HEK293 (cell line): ENCODE data around the gene ZNF302.
"Not testable (repeated sequence)": the region's sequence is repeated elsewhere in the genome, so short reads cannot be mapped to it uniquely, and the experiment has no call there.

ENCODE experiments used
- CTCF ChIA-PET: fragments of 350-600 bp; formaldehyde crosslinking; extraction: SDS; loops from one replicate; lab custom pipeline; 2021; ENCODE audit warnings: antibody characterized with exemption; lab: Yijun Ruan, JAX
- POLR2A ChIA-PET: fragments of 300-600 bp; formaldehyde crosslinking; extraction: SDS; loops from one replicate; lab custom pipeline; 2020; ENCODE audit warnings: antibody characterized with exemption, inconsistent platforms; lab: Yijun Ruan, JAX
- H3K27ac ChIP-seq: fragments of 200-500 bp; sonication (Bioruptor generic); 2 replicates; pipeline ENCODE4 v1.5.1; 2014; ENCODE audit warnings: low read depth, low read length, control low read depth, inconsistent platforms; ENCODE audit errors: extremely low read depth
- H3K36me3 ChIP-seq, 2 experiments: fragments of 200-500 bp in 1 of 2; sonication (Bioruptor generic) in 1 of 2; 1 replicate in 1 of 2; 2 replicates in 1 of 2; pipeline ENCODE4 v1.5.1; 2014 to 2017; ENCODE audit warnings: inconsistent platforms in 2 of 2, low read length in 2 of 2; ENCODE audit not compliant: control insufficient read depth in 2 of 2, insufficient read depth in 1 of 2
- H3K4me1 ChIP-seq: fragments of 200-500 bp; sonication (Bioruptor generic); 2 replicates; pipeline ENCODE4 v1.5.1; 2014; ENCODE audit warnings: mild to moderate bottlenecking, low read length, inconsistent platforms; ENCODE audit not compliant: control insufficient read depth, insufficient read depth
- H3K4me3 ChIP-seq: 2 replicates; pipeline ENCODE4 v1.5.1; 2011; ENCODE audit warnings: low read depth, mild to moderate bottlenecking, control low read depth, low read length, moderate library complexity
- H3K9me3 ChIP-seq: fragments of 200-500 bp; sonication (Bioruptor generic); 2 replicates; pipeline ENCODE4 v1.5.1; 2014; ENCODE audit warnings: low read depth, low read length, inconsistent platforms; ENCODE audit not compliant: control insufficient read depth, insufficient read depth
- HOXA7 ChIP-seq: sonication (generic); formaldehyde crosslinking; IDR thresholded peaks from 2 replicates; pipeline ENCODE4 v1.8.1; 2022; ENCODE audit warnings: missing genetic modification reagents, borderline replicate concordance
- SETDB1 ChIP-seq: IDR thresholded peaks from one replicate; pipeline ENCODE4 v1.6.1; 2017; ENCODE audit warnings: mild to moderate bottlenecking, low read length, moderate library complexity, mixed read lengths; ENCODE audit not compliant: insufficient read length
- ZFP69B ChIP-seq: fragments of 450-650 bp; formaldehyde crosslinking; IDR thresholded peaks from 2 replicates; pipeline ENCODE4 v1.5.1; 2016; ENCODE audit warnings: missing biosample characterization, missing genetic modification characterization
- ZNF140 ChIP-seq: fragments of 450-650 bp; formaldehyde crosslinking; IDR thresholded peaks from 2 replicates; pipeline ENCODE4 v1.5.1; 2016; ENCODE audit warnings: missing biosample characterization, missing genetic modification characterization
- ZNF335 ChIP-seq: fragments of 450-650 bp; formaldehyde crosslinking; conservative IDR thresholded peaks from 2 replicates; pipeline ENCODE4 v1.5.1; 2016; ENCODE audit warnings: missing biosample characterization, missing genetic modification characterization
- ZNF37A ChIP-seq: fragments of 450-650 bp; IDR thresholded peaks from 2 replicates; pipeline ENCODE4 v1.5.1; 2018; ENCODE audit warnings: missing biosample characterization, missing genetic modification characterization
- ZNF423 ChIP-seq: fragments of 450-650 bp; formaldehyde crosslinking; IDR thresholded peaks from 2 replicates; pipeline ENCODE4 v1.5.1; 2016; ENCODE audit warnings: missing biosample characterization, missing genetic modification characterization
- ZNF48 ChIP-seq: fragments of 450-650 bp; formaldehyde crosslinking; IDR thresholded peaks from 2 replicates; pipeline ENCODE4 v1.5.1; 2016; ENCODE audit warnings: missing biosample characterization, missing genetic modification characterization
- TF ChIP-seq, protein P1 (sequence below): fragments of 450-650 bp; formaldehyde crosslinking; IDR thresholded peaks from 2 replicates; pipeline ENCODE4 v1.5.1; 2017; ENCODE audit warnings: missing biosample characterization, missing genetic modification characterization
- TF ChIP-seq, protein P2 (sequence below): fragments of 450-650 bp; formaldehyde crosslinking; IDR thresholded peaks from 2 replicates; pipeline ENCODE4 v1.5.1; 2016; ENCODE audit warnings: missing biosample characterization, missing genetic modification characterization, low read depth
- TF ChIP-seq, protein P3 (sequence below): fragments of 450-650 bp; formaldehyde crosslinking; IDR thresholded peaks from 2 replicates; pipeline ENCODE4 v1.5.1; 2017; ENCODE audit warnings: missing biosample characterization, missing genetic modification characterization
- TF ChIP-seq, protein P4 (sequence below): fragments of 450-650 bp; formaldehyde crosslinking; IDR thresholded peaks from 2 replicates; pipeline ENCODE4; 2016; ENCODE audit warnings: missing biosample characterization, missing genetic modification characterization
- TF ChIP-seq, protein P5 (sequence below): fragments of 450-650 bp; formaldehyde crosslinking; IDR thresholded peaks from 2 replicates; pipeline ENCODE4 v1.5.1; 2016; ENCODE audit warnings: missing biosample characterization, missing genetic modification characterization, borderline replicate concordance

The ZNF302 gene

DNA sequence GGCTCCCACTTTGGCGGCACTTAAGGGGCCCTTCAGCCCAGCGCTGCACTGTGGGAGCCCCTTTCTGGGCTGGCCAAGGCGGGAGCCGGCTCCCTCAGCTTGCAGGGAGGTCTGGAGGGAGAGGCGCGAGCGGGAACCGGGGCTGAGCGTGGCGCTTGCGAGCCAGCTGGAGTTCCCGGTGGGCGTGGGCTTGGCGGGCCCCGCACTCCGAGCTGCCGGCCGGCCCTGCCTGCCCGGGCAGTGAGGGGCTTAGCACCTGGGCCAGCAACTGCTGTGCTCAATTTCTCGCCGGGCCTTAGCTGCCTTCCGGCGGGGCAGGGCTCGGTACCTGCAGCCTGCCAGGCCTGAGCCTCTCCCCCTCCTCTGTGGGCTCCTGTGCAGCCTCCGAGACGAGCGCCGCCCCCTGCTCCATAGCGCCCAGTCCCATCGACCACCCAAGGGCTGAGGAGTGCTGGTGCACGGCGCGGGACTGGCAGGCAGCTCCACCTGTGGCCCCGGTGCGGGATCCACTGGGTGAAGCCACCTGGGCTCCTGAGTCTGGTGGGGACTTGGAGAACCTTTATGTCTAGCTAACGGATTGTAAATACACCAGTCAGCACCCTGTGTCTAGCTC is 9.3 kb upstream of the ZNF302 start:
- CTCF ChIA-PET, result interaction anchor here (0.8 to 1.2 kb wide), 2 partner anchors 16 to 28 kb away, joined by 4 to 6 read pairs; no protein-coding TSS in a partner anchor
- peak; percentile 25; the same call in 1 of the 2 replicates for TF ChIP-seq ZFP69B (tag by site-specific recombination)
- H3K27ac ChIP-seq, H3K4me3 ChIP-seq, POLR2A ChIA-PET, H3K4me1 ChIP-seq, H3K36me3 ChIP-seq, H3K9me3 ChIP-seq: not testable (repeated sequence)

DNA sequence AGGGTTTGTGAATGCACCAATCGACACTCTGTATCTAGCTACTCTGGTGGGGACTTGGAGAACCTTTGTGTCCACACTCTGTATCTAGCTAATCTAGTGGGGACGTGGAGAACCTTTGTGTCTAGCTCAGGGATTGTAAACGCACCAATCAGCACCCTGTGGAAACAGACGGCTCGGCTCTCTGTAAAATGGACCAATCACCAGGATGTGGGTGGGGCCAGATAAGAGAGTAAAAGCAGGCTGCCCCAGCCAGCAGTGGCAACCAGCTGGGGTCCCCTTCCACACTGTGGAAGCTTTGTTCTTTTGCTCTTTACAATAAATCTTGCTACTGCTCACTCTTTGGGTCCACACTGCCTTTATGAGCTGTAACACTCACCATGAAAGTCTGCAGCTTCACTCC is 8.8 kb upstream of the ZNF302 start:
- H3K9me3 ChIP-seq, H3K4me3 ChIP-seq, H3K36me3 ChIP-seq, H3K4me1 ChIP-seq, POLR2A ChIA-PET, H3K27ac ChIP-seq: not testable (repeated sequence)
- CTCF ChIA-PET, result interaction anchor here (0.8 to 1.2 kb wide), 2 partner anchors 16 to 28 kb away, joined by 4 to 6 read pairs; no protein-coding TSS in a partner anchor

DNA sequence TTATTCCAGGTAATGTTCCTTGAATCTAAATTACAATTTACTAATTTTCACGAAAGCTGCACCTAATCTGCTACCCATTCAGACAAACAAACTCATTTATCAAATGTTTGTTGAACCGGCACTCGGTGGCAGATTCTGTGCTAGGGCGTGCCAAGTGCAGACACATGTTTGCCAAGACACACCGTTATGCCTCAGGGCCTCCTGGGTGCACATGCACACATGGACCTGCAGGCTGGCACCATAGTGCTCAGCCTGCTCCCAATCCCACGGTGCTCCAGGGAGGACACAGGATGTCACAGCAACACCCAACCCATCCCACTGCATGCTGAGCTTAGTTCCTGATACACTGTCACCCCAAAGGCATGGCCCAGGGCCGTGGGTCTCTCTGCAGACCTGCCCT is 8.2 kb upstream of the ZNF302 start:
- CTCF ChIA-PET, result interaction anchor here (0.6 to 1.2 kb wide), 3 partner anchors 29 to 78 kb away, joined by 3 to 6 read pairs (median 4); no protein-coding TSS in a partner anchor
- POLR2A ChIA-PET, result no interaction called here
- TF ChIP-seq, protein P1, sequence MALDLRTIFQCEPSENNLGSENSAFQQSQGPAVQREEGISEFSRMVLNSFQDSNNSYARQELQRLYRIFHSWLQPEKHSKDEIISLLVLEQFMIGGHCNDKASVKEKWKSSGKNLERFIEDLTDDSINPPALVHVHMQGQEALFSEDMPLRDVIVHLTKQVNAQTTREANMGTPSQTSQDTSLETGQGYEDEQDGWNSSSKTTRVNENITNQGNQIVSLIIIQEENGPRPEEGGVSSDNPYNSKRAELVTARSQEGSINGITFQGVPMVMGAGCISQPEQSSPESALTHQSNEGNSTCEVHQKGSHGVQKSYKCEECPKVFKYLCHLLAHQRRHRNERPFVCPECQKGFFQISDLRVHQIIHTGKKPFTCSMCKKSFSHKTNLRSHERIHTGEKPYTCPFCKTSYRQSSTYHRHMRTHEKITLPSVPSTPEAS (tag by site-specific recombination), result peak; percentile 45; the same call in 1 of the 2 replicates
- TF ChIP-seq ZNF423 (tag by site-specific recombination), result no peak
- Histone ChIP-seq H3K4me1 (no peaks in the 10 kb centered on the region; the same call in 1 of the 2 replicates), H3K27ac (no peak overlapping the region), H3K36me3 (0 out of 3 replicates have a peak, but pooled peaks cover 0 to 4% of the 10 kb centered on the region in 2 experiments), H3K9me3 (peaks cover 2% of the 10 kb centered on the region; the same call in 1 of the 2 replicates), H3K4me3 (no peak overlapping the region)

DNA sequence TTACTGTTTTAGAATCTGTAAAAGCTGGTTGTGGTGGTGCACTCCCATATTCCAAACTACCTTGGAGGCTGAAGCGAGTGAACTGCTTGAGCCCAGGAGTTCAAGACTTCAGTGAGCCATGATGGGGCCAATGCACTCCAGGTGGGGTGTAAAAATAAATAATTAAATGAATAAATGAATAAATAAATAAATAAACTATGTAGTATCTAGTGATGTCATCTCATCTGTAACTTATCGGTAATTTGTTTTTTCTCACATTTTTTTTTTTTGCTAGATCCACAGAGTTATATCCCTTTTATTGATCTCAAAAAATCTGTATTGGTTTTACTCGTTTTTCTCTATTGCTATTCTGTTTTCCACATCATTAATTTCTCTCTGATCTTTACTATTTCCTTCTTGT is 5.5 kb upstream of the ZNF302 start:
- Histone ChIP-seq H3K4me1 (peaks cover 7% of the 10 kb centered on the region), H3K27ac (no peak overlapping the region), H3K36me3 (0 out of 3 replicates have a peak, but pooled peaks cover 0 to 4% of the 10 kb centered on the region in 2 experiments), H3K4me3 (no peak overlapping the region), H3K9me3 (peaks cover 2% of the 10 kb centered on the region; the same call in 1 of the 2 replicates)
- ChIA-PET POLR2A (no interaction called here), CTCF (interaction anchor here (0.6 to 2.6 kb wide), 4 partner anchors 30 to 382 kb away, joined by 3 to 25 read pairs (median 8); no protein-coding TSS in a partner anchor)
- TF ChIP-seq, protein P2, sequence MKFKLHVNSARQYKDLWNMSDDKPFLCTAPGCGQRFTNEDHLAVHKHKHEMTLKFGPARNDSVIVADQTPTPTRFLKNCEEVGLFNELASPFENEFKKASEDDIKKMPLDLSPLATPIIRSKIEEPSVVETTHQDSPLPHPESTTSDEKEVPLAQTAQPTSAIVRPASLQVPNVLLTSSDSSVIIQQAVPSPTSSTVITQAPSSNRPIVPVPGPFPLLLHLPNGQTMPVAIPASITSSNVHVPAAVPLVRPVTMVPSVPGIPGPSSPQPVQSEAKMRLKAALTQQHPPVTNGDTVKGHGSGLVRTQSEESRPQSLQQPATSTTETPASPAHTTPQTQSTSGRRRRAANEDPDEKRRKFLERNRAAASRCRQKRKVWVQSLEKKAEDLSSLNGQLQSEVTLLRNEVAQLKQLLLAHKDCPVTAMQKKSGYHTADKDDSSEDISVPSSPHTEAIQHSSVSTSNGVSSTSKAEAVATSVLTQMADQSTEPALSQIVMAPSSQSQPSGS (tag by site-specific recombination), result peak; percentile 76
- TF ChIP-seq, protein P3, sequence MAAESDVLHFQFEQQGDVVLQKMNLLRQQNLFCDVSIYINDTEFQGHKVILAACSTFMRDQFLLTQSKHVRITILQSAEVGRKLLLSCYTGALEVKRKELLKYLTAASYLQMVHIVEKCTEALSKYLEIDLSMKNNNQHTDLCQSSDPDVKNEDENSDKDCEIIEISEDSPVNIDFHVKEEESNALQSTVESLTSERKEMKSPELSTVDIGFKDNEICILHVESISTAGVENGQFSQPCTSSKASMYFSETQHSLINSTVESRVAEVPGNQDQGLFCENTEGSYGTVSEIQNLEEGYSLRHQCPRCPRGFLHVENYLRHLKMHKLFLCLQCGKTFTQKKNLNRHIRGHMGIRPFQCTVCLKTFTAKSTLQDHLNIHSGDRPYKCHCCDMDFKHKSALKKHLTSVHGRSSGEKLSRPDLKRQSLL (tag by site-specific recombination), result no peak

DNA sequence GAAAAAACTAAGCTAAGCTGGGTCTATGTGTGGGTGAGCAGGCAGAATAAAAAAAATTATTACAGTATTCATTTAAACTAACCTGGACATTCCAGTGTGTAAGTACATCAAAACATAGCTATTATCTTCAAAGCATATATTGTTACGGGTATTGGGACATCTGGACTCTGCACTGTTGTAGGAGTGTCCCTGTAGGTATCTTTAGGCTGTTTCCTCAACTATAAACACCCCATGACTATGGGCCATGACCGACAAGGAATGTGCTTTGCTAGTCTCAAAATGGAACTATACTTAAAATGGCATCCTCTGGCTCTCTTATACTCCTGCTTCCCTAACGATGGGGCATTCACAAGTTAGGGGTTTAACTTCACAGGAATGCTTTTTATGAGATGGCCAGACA is 3.9 kb upstream of the ZNF302 start:
- no peak overlapping the region for H3K4me3 ChIP-seq
- peaks cover 6% of the 10 kb centered on the region for H3K9me3 ChIP-seq
- CTCF ChIA-PET, result interaction anchor here (2.5 to 3.8 kb wide), 3 partner anchors 10 to 39 kb away, joined by 12 to 35 read pairs (median 25); no protein-coding TSS in a partner anchor
- H3K27ac ChIP-seq, result no peak overlapping the region
- H3K4me1 ChIP-seq, result peaks cover 12% of the 10 kb centered on the region
- POLR2A ChIA-PET, result interaction anchor here (0.8 kb wide), 1 partner anchor 10 kb away, joined by 4 read pairs; no protein-coding TSS in a partner anchor
- H3K36me3 ChIP-seq, result peaks cover 3 to 10% of the 10 kb centered on the region in 2 experiments
- TF ChIP-seq SETDB1 (no peak), ZNF37A (tag by site-specific recombination) (no peak), HOXA7 (no peak), ZNF335 (tag by site-specific recombination) (no peak), ZNF48 (tag by site-specific recombination) (no peak), ZNF140 (no peak)
- TF ChIP-seq, protein P4, sequence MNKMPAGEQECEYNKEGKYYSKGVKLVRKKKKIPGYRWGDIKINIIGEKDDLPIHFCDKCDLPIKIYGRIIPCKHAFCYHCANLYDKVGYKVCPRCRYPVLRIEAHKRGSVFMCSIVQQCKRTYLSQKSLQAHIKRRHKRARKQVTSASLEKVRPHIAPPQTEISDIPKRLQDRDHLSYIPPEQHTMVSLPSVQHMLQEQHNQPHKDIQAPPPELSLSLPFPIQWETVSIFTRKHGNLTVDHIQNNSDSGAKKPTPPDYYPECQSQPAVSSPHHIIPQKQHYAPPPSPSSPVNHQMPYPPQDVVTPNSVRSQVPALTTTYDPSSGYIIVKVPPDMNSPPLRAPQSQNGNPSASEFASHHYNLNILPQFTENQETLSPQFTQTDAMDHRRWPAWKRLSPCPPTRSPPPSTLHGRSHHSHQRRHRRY (tag by site-specific recombination), result no peak
- TF ChIP-seq, protein P5, sequence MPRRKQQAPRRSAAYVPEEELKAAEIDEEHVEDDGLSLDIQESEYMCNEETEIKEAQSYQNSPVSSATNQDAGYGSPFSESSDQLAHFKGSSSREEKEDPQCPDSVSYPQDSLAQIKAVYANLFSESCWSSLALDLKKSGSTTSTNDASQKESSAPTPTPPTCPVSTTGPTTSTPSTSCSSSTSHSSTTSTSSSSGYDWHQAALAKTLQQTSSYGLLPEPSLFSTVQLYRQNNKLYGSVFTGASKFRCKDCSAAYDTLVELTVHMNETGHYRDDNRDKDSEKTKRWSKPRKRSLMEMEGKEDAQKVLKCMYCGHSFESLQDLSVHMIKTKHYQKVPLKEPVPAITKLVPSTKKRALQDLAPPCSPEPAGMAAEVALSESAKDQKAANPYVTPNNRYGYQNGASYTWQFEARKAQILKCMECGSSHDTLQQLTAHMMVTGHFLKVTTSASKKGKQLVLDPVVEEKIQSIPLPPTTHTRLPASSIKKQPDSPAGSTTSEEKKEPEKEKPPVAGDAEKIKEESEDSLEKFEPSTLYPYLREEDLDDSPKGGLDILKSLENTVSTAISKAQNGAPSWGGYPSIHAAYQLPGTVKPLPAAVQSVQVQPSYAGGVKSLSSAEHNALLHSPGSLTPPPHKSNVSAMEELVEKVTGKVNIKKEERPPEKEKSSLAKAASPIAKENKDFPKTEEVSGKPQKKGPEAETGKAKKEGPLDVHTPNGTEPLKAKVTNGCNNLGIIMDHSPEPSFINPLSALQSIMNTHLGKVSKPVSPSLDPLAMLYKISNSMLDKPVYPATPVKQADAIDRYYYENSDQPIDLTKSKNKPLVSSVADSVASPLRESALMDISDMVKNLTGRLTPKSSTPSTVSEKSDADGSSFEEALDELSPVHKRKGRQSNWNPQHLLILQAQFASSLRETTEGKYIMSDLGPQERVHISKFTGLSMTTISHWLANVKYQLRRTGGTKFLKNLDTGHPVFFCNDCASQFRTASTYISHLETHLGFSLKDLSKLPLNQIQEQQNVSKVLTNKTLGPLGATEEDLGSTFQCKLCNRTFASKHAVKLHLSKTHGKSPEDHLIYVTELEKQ, result no peak
